ENCODE data around the gene HBM. TPM values are rescaled to one million over a fixed set of nuclear protein-coding genes. Genes with fewer than 3 reads are reported as not detected.

HBM gene
- polyA plus RNA-seq, 1 of the 3 experiments (the other 2 are of a cell fraction): not detected

- no peak for TF ChIP-seq IRF3 (IDR thresholded peaks at IDR 0.05; ENCODE audit: low read depth, low read length)
- TF ChIP-seq SMC3 (IDR thresholded peaks at IDR 0.05; ENCODE audit: low read depth, low read length): peak; percentile 72
Observed at GRCh38 chr16:117379-118365, 48.1 kb upstream of the HBM start (continued).

GRCh38 chr16:118857-119256, 46.9 kb upstream of the HBM start:
- 93% methylated on average over 1 of the region's 2 CpGs for WGBS (ENCODE audit: low lambda C conversion rate)
- Histone ChIP-seq H3K27me3 (ENCODE audit: insufficient read depth) (no peaks in the 10 kb centered on the region), H3K9me3 (no peaks in the 10 kb centered on the region), H3K36me3 (replicated peaks in 1 of 2; ENCODE audit: control insufficient read depth in 1 of 2, insufficient read depth in 2 of 2, low read length in 1 of 2) (peaks cover 3% of the 10 kb centered on the region in 2 experiments), H3K9me2 (no peaks in the 10 kb centered on the region), H2AFZ (ENCODE audit: low read depth) (no peak overlapping the region), H3K79me2 (ENCODE audit: insufficient read depth) (no peaks in the 10 kb centered on the region), H3K4me2 (no peak overlapping the region), H3F3A (replicated peaks; ENCODE audit: insufficient read depth) (no peaks in the 10 kb centered on the region), H3K4me1 (ENCODE audit: control insufficient read depth in 1 of 2, insufficient read depth in 2 of 2, low read depth in 1 of 2, low read length in 1 of 2) (peaks cover 3 to 6% of the 10 kb centered on the region in 2 experiments; a peak in 3 of 4 replicates), H3K4me3 (ENCODE audit: low read depth in 2 of 2, low read length in 1 of 2) (no peak overlapping the region), H4K20me1 (ENCODE audit: insufficient read depth) (peaks cover 5% of the 10 kb centered on the region), H3K27ac (ENCODE audit: low read depth in 2 of 2, low read length in 1 of 2) (no peak overlapping the region), H3K9ac (no peak overlapping the region)
- ChIA-PET POLR2A (no interaction called here), CTCF (interaction anchor here (0.8 to 6.0 kb wide), 12 partner anchors 11 to 244 kb away, joined by 3 to 88 read pairs (median 12); partner anchors contain the start of genes MPG and NPRL3)
- no peak for TF ChIP-seq NRF1 (IDR thresholded peaks at IDR 0.05; ENCODE audit: low read depth, low read length)
- no peak for DNase-seq

GRCh38 chr16:119295-119694, 46.5 kb upstream of the HBM start:
- Histone ChIP-seq H3K27me3 (ENCODE audit: insufficient read depth) (no peaks in the 10 kb centered on the region), H3K4me3 (ENCODE audit: low read depth in 2 of 2, low read length in 1 of 2) (no peak overlapping the region), H3K9ac (no peak overlapping the region), H2AFZ (ENCODE audit: low read depth) (no peak overlapping the region), H3K4me1 (ENCODE audit: control insufficient read depth in 1 of 2, insufficient read depth in 2 of 2, low read depth in 1 of 2, low read length in 1 of 2) (peaks cover 0 to 6% of the 10 kb centered on the region in 2 experiments; a peak in 1 of 4 replicates), H3K27ac (ENCODE audit: low read depth in 2 of 2, low read length in 1 of 2) (no peak overlapping the region), H3K79me2 (ENCODE audit: insufficient read depth) (peaks cover 2% of the 10 kb centered on the region; the same call in 1 of the 2 replicates), H3K9me3 (no peaks in the 10 kb centered on the region), H3K9me2 (no peaks in the 10 kb centered on the region), H4K20me1 (ENCODE audit: insufficient read depth) (peaks cover 5% of the 10 kb centered on the region; the same call in 1 of the 2 replicates), H3K4me2 (no peak overlapping the region), H3K36me3 (replicated peaks in 1 of 2; ENCODE audit: control insufficient read depth in 1 of 2, insufficient read depth in 2 of 2, low read length in 1 of 2) (peaks cover 3% of the 10 kb centered on the region in 2 experiments), H3F3A (replicated peaks; ENCODE audit: insufficient read depth) (no peaks in the 10 kb centered on the region)
- WGBS (ENCODE audit: low lambda C conversion rate): 90% methylated on average over 3 of the region's 5 CpGs
- ChIA-PET POLR2A (no interaction called here), CTCF (interaction anchor here (3.1 to 6.0 kb wide), 4 partner anchors 13 to 53 kb away, joined by 22 to 88 read pairs (median 26); no protein-coding TSS in a partner anchor)
- DNase-seq: no peak
- TF ChIP-seq USF2 (IDR thresholded peaks at IDR 0.05; ENCODE audit: borderline replicate concordance, low read depth, low read length) (no peak), TCF12 (IDR thresholded peaks at IDR 0.05) (no peak), CTCF (IDR thresholded peaks at IDR 0.05) (no peak), RFX5 (IDR thresholded peaks at IDR 0.05; ENCODE audit: low read length) (no peak), FOXM1 (IDR thresholded peaks at IDR 0.05; ENCODE audit: low read depth) (no peak), MXI1 (IDR thresholded peaks at IDR 0.05; ENCODE audit: low read depth, low read length) (no peak), RAD21 (IDR thresholded peaks at IDR 0.05; ENCODE audit: low read length) (no peak)

All from SK-N-SH (cell line).